ENCODE data around the gene GARIN5B.

GARIN5B gene

GRCh38 chr19:55373993-55374757, 11.1 kb upstream of the GARIN5B start:
- TF ChIP-seq CTCF (IDR thresholded peaks at IDR 0.05; ENCODE audit: control insufficient read depth, extremely low read depth, insufficient read depth), result no peak
- H3K4me3 ChIP-seq (ENCODE audit: low read depth, low read length), result no peak overlapping the region
- DNase-seq (ENCODE audit: low read depth), result no peak

GRCh38 chr19:55373306-55373992, 10.4 kb upstream of the GARIN5B start:
- no peak overlapping the region for H3K4me3 ChIP-seq (ENCODE audit: low read depth, low read length)
- no peak for DNase-seq (ENCODE audit: low read depth)
- TF ChIP-seq CTCF (IDR thresholded peaks at IDR 0.05; ENCODE audit: control insufficient read depth, extremely low read depth, insufficient read depth), result no peak

GRCh38 chr19:55372316-55373081, 9.4 kb upstream of the GARIN5B start:
- no peak overlapping the region for H3K4me3 ChIP-seq (ENCODE audit: low read depth, low read length)
- TF ChIP-seq CTCF (IDR thresholded peaks at IDR 0.05; ENCODE audit: control insufficient read depth, extremely low read depth, insufficient read depth), result no peak
- DNase-seq (ENCODE audit: low read depth), result no peak

GRCh38 chr19:55370305-55370988, 7.4 kb upstream of the GARIN5B start, which contains the start of gene IL11:
TSS of gene IL11 (minus strand) at chr19:55370463. CDS start at chr19:55370310, 153 bp downstream.
- no peak for DNase-seq (ENCODE audit: low read depth)

GRCh38 chr19:55369653-55370304, 6.7 kb upstream of the GARIN5B start:
- no peak overlapping the region for H3K4me3 ChIP-seq (ENCODE audit: low read depth, low read length)
- TF ChIP-seq CTCF (IDR thresholded peaks at IDR 0.05; ENCODE audit: control insufficient read depth, extremely low read depth, insufficient read depth), result no peak
- DNase-seq (ENCODE audit: low read depth), result no peak

More at GRCh38 chr19:55370305-55370988, 7.4 kb upstream of the GARIN5B start, which contains the start of gene IL11:
- TF ChIP-seq CTCF (IDR thresholded peaks at IDR 0.05; ENCODE audit: control insufficient read depth, extremely low read depth, insufficient read depth), result no peak
- H3K4me3 ChIP-seq (ENCODE audit: low read depth, low read length), result no peak within 1 kb of the TSS

All from LNCaP clone FGC (cell line).